Cardiac septum (tissue), 1 donor: Measurements from ENCODE around the gene MTF2. TPM values are rescaled to one million over a fixed set of nuclear protein-coding genes. Genes with fewer than 3 reads are reported as not detected.
"Not testable (repeated sequence)": the region's sequence is repeated elsewhere in the genome, so short reads cannot be mapped to it uniquely, and the experiment has no call there.

Experiments
- DNase-seq: peaks from one replicate; pipeline ENCODE4 v3.0.0-alpha.2; 2020; ENCODE audit warnings: low spot score
- intact Hi-C: fragments of 100-400 bp; cut with DNase I; formaldehyde crosslinking; loops from one replicate; pipeline ENCODE4 v1.14.0; 2022
- long read RNA-seq: library from polyadenylated mRNA; unstranded; transcript quantifications from one replicate; pipeline ENCODE4 v2.0.0, GENCODE V29; 2021
- total RNA-seq: library from RNA; stranded (reverse); fragmentation: NEBNext Ultra II Directional; extraction: Animal tissue kit (Norgen Biotek cat#: 25700); gene quantifications from one replicate; pipeline ENCODE4 v1.2.1, GENCODE V29; 2021
- donor health status: DM: no; HTN: no; CAD: no.

The MTF2 gene
- total RNA-seq = 7.0 TPM
- long read RNA-seq, full-length matches to known transcripts = 4 of 13 reads
- long read RNA-seq, partial matches to known transcripts = 7 of 13 reads
- long read RNA-seq, other reads (novel, unspliced or antisense) = 2 of 13 reads

DNA sequence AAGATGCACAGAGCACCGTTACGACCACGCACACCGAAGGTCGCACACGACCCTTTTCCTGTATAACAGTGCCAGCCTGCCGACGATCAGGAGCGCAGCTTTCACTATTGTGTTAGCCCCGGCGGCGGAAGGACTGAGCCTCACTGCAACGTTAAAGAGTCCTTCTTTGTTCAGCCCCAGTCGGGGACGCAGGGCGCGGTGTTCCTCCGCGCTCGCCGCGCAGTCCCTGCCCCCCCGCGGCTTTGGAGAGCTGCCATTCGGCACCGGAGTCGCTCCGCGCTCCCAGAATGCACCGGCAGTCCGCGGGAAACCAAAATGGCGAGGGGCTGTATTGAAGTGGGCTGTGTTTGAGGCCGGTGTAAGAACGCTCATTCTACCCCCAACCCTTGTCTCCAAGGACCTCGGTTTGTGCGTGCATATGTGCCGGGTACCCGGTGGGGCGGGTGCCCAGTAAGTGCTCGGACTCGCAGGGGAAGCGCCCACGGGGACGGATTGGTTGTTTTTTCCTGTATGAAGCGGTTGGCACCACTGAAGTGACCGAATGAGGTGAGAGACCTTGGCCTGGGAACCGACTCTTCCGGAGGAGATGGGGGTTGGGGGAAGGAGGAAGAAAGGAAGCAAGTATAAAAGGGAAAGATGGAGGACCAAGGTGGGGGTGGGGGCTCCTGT lies at the start of gene MTF2:
TSS of gene MTF2 (plus strand) at position 298 of the 669 bp plus-strand sequence. CDS start at position 542, 244 bp downstream.
- peak; percentile 97 for DNase-seq
- intact Hi-C loops = loop anchor here (1.0 to 10.0 kb wide), 3 partner anchors 101 to 766 kb away; partner anchors contain the start of genes CCDC18, DR1 and TMED5

DNA sequence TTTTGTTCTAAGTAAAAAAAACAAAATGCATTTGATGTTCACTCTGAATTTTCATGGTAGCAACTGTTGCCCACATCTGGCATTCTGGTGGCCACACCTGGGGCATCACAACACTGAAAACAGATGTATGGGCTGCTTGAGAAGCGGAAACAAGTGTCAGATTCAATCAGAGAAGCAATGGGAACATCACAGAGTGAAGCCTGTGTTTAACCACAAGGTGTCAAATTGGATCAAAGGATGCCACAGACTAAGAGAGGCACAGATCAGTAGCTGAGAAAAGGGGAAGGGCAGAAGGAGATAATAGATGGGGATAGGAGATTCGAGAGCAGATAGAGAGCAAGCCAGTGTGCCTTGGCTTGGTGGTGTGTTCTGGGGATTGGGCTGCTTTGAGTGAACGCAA lies 49.8 kb upstream of the MTF2 start:
- no peak for DNase-seq

DNA sequence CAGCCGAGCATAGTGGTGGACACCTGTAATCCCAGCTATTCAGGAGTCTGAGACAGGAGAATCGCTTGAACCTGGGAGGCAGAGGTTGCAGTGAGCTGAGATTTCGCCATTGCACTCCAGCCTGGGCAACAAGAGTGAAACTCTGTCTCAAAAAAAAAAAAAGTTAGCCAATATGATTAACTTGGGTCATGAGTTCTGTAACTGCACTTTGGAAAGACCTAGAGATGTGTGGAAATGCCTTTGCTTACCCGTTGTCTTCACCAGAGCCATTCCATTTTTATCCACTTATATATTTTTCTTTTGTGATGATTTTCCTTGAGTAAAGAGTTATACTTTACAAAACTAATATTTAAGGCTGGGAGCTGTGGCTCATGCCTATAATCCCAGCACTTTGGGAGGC lies 48.9 kb upstream of the MTF2 start:
- intact Hi-C loops = not testable (repeated sequence)

More for the DNA sequence above, 49.8 kb upstream of the MTF2 start:
- intact Hi-C loops = no loop called here

DNA sequence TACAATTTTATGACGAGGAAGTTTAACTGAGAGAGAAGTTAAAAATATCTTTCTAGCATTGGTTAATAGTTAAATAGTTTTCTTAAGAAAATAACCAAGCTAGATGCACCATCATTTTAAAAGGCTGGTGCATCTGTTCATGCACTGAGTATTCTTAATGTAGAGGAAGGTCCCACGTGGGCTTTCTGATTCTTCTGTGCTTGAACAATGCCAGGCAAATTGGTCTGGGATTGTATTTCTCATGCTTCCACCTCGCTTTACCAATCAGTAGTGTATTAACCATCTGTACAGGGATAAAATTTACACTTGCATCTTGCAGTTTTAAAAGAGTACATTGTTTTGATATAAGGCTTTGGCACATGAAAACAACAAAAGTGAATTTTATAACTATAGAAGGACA lies 47.4 kb upstream of the MTF2 start:
- no peak for DNase-seq
- intact Hi-C loops = no loop called here

More for the DNA sequence above, 48.9 kb upstream of the MTF2 start:
- not testable (repeated sequence) for DNase-seq

DNA sequence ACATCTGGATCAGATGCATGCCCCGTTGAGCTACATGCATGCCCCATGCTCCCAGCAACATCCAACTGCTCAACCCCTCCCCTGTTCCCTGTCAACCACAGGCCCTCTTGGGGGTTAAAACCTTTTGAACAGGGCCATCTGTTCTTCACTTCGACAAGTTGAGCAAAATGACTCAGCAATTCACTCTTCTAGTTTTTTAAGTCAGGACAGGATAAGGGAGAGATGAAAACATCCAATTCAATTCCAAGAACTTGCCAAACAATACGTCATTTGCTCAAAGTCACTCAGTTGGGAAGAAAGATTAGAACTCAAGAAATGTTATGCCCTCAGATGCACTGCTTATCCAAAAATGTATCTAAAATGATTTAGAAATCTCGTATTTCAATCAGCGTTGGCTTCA lies 46.1 kb upstream of the MTF2 start:
- intact Hi-C loops = no loop called here
- DNase-seq = no peak

DNA sequence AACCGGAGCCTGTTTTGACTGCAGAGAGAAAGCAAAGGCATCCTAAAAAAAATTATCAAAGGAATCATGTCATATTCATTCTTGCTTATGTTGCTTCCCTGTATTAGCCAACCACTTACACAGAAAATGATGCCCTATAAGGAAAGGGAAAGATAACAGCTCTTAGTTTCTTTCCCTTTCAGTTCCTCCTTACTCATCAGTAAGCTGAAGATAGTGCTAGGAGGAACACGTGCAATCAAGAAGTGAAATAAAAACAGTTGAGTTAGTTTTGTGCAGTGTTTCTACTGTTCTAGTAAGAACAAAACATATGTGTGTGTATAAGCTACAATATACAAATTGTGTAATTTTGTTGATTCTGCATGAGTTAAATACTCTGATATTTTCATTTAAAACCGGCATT lies 45.3 kb upstream of the MTF2 start:
- intact Hi-C loops = no loop called here
- no peak for DNase-seq

DNA sequence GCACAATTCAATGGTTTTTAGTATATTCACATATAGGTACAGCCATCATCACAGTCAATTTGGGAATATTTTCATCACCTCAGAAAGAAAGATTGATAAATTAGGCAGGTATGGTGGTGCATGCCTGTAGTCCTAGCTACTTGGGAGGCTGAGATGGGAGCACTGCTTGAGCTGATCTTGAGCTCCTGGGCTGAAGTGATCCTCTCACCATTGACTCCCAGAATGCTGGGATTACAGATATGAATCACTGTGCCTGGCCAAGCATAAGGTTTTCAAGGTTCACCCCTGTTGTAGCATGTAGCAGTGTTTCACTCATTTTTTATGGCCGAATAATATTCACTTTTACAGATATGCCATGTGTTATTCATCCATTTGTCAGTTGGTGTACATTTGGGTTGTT lies 44.7 kb upstream of the MTF2 start:
- no peak for DNase-seq
- intact Hi-C loops = no loop called here

DNA sequence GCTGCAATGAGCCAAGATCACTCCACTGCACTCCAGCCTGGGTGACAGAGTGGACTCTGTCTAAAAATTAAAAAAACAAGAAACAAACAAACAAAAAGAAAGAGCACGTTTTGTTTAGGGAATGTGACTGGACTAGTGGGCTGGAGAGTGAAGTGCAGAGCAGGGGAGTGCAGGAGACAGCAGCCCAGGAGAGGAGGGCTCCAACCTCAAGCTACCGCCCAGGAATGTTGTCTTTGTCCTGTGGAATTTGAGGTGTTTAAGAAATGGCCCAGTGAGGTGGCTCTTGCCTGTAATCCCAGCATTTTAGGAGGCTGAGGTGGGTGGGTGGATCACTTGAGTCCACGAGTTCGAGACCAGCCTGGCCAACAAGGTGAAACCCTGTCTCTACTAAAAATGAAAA lies 42.4 kb upstream of the MTF2 start:
- DNase-seq = no peak
- intact Hi-C loops = no loop called here

DNA sequence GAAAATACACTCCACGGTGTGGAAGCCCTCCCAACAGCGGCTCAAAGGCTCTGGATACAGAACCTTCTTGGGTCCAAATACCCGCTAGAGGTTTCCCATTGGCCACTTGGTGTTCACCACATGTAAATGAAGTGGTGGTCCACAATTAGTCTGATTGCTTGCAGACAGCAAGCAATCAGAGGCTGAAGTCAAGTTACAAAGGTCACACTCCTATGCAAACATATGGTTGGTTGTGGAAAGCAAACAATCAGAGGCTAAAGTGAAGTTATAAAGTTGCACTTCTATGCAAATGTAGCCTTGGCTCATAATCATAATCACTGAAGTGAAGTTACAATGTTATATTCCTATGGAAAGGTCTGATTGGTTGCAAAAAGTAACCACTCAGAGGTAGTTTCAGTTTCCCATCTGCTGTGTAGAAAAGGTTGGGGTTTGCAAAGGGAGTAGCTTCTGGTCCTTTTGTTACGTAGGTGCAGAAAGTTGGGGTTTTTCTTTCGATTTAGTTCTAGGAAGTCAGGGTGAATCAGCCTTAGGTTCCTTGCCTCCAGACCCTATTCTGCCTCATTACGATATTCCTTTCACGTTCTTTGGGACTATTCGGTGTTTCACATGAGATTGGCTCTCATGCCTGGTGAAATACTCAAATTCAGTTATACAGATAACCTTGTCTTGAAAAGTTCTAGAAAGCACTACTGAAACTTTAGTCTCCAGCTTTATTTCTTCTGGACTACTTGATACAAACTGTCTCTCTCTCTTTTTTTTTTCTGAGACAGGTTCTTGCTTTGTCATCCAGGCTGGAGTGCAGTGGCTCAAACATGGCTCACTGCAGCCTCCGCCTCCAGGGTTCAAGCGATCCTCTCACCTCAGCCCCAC lies 36.7 kb upstream of the MTF2 start:
- intact Hi-C loops = no loop called here
- DNase-seq = no peak

DNA sequence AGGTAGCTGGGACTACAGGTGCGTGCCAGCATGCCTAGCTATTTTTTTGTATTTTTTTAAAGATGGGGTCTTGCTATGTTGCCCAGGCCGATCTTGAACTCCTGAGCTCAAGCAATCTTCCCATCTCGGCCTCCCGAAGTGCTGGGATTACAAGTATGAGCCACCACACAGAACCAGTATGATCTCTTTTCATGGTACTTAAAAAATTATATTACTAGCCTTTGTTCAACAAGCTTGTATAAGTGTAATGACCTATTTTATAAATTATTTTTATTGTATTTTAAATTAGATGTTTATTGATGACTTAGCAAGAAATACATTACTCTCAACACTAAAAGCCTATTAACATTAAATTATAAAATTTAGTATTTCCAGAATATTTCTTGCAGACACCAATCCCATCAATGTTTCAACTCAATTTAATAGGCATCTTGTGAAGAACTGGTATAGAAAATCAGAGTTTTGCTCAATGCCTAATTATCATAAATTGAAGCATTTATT lies 36.0 kb upstream of the MTF2 start:
- DNase-seq = no peak
- intact Hi-C loops = no loop called here

DNA sequence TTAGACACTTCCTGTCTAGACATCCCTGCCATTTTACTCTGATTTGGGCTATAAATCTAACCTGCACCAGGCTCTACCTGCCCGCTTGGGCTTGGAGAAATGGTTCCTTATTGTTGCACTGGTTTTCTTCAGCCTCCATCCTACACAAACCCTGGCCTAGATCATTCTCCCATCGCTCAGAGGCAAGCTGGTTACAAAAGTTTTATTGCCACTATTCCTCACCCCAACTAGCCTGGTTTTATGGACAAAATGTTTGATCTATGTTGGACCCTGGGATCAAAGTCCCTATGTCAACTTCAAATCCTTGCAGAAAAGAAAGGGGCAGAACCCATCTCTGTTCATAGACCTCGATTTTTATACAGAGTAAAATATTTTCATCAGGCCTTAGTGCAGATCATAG lies 31.5 kb upstream of the MTF2 start:
- intact Hi-C loops = no loop called here
- no peak for DNase-seq

DNA sequence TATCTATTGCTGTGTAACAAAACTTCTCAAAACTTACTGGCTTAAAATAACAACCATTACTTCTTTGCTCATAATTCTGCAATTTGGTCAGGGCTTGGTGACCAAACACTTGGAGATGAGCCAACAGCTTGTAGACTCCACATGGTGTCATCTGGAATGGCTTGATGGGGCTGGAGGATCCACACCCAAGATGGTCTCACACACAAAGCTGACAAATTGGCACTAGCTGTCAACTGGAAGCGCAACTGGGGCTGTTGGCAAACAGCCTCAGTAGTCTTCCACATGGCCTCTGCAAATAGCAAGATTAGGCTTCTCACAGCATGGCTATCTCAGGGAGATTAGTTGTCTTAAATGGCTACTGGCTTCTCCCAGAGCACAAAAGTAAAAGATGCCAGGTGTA lies 27.1 kb upstream of the MTF2 start:
- no peak for DNase-seq
- intact Hi-C loops = no loop called here

DNA sequence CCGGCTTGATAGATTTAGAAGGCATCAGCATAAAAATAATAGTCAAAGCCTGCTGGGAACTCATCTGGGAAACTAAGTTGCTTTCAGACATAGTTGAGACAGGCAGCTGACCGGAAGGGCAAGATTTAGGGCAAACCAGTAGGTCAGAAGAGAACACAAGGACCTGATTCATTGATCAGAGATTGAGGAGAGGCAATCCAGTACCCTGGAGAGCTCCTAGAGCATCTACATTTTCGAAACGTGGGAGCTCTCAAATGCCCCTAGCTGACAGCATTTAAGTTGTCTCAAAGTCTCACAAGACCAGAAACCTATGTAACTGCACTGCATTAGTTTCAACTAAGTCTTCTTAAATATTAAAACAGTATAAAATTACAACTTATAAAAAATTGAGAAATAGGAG lies 22.9 kb upstream of the MTF2 start:
- no peak for DNase-seq
- intact Hi-C loops = no loop called here

DNA sequence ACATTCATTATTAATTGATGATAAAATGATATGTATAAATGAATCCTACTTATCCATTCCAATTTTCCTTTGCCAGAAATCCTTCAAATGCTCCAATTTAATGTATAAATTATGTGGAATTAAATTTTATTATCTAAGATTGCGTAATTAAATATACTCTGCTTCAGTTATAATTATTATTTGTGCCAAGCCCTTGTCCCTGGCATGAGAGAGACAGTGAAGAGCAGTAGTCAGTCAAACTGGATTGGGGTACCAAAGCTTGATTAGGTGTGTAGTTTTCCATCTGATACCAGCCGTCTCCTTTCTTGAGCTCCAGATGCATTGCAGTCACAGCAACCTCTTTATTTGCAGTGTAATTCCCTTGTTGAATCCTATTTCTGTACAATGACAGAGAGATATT lies 22.4 kb upstream of the MTF2 start:
- intact Hi-C loops = no loop called here

DNA sequence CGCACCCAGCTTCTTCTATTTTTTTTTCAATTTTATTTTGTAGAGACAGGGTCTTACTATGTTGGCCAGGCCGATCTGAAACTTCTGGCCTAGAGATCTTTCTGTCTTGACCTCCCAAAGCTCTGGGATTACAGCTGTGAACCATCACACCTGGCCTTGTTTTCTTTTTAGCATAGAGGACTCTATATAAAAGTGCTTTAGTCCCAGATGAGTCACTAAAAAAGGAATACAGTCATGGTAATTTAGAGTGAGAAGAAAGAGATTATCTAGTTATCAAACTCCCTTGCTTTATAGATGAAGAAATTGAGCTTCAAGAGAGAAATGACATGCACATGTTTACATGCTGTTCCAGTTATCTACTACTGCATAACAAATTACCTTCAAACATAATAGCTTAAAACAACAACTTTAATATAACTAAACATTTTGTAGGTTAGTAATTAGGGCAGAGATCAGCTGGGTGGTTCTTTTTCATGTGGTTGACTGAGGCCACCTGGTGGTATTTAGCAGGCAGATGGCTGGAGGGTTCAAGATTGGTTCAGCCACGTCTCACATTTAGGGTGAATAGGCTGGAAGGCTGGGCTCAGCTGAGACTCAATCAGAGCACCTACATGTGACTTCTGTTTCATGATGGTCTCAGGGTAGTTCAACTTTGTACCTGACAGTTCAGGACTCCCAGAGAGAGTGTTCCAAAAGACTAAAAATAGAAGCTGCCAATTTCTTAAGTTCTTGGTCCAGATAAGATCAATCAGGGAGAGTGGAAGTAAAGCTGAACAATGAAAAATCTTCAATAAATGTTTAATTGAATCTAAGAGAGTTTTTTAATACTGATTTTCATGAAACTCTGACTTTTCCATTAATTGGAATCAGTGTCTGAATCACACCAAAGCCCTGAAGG lies 16.9 kb upstream of the MTF2 start:
- intact Hi-C loops = loop anchor here (5.0 kb wide), 1 partner anchor 205 kb away; no protein-coding TSS in a partner anchor
- no peak for DNase-seq

More for the DNA sequence above, 22.4 kb upstream of the MTF2 start:
- DNase-seq = no peak

DNA sequence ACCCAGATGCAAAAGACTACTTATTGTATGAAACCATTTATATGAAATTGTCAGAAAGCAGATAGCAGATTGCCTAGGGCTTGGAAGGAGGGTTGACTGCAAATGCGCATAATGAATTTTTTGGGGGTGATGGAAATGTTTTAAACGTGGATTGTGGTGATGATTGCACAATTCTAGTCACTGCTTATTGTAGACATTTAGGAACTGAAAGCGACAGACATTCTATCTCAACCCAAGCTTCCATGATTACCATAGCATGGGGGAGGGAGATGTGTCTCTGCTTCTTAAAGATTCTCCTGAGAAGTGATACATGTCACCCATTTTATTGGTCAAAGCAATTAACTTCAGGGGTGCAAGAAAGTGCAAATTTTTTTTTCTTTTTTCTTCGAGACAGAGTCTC lies 2.8 kb upstream of the MTF2 start:
- intact Hi-C loops = loop anchor here (5.0 to 10.0 kb wide), 2 partner anchors 271 to 769 kb away; partner anchors contain the start of gene DR1

DNA sequence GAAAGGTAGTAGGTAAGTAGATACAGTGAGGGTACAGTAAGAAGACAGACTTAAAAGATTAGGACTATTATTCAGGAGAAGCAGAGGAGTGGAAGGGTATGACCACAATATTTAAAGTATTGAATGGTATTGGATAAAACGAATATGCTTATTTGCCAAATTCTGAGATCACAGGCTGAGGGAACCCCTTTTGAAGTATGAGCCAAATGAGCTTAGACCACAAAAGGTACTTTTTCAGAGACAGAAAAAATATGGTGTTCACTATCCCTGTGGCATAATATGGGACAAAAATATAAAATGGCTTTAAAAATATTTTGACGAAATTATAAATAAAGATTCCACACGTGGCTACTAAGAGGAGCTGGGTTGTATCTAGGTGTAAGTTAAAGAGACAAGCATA lies 880 bp upstream of the MTF2 start:
- intact Hi-C loops = loop anchor here (5.0 to 10.0 kb wide), 2 partner anchors 269 to 767 kb away; partner anchors contain the start of gene DR1
- no peak for DNase-seq

More for the DNA sequence above, 2.8 kb upstream of the MTF2 start:
- no peak for DNase-seq

DNA sequence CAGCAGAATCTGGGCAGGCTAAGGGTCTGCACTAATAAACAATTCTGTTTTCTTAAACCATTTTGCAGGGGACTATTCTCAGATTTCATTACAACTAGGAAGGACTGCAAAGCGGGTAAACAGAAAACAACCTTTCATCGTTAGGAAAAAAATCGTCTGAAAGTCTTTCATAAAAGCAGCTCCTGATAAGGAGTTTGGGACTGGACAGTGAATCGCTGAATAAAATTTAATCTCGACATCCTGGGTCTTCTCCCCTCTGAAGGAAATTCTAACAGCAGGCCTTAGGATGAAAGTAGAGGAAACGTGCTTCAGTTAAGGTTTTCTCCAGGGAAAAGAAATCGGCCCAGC lies 471 bp upstream of the MTF2 start:
- no peak for DNase-seq
- intact Hi-C loops = loop anchor here (5.0 to 10.0 kb wide), 2 partner anchors 269 to 766 kb away; partner anchors contain the start of gene DR1

DNA sequence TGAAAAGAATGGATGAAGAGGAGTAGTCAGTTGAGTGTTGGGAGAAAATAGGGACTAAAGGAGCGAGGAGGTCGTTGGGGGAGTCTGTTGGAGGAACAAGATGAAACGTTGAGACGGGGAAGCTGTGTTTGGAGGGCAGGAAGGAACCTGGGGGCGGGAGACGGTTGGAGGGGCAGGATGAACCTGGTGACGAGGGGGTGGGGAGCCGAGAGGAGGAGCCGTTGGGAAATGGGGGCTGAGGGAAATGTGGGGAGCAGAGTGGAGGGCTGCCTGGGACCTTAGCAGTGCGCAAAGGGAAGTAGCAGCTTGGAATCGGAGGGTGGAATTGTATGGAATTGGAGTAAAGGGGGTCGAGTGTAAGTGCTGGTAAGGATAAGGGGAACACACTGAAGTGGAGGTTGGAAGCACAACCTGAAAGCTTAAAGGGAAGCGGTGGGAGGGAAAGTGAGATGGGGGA lies 630 bp downstream of the MTF2 start:
- DNase-seq = no peak
- intact Hi-C loops = loop anchor here (1.0 to 10.0 kb wide), 3 partner anchors 101 to 765 kb away; partner anchors contain the start of genes CCDC18, DR1 and TMED5
